ENCODE data around the gene DEDD.

DNA sequence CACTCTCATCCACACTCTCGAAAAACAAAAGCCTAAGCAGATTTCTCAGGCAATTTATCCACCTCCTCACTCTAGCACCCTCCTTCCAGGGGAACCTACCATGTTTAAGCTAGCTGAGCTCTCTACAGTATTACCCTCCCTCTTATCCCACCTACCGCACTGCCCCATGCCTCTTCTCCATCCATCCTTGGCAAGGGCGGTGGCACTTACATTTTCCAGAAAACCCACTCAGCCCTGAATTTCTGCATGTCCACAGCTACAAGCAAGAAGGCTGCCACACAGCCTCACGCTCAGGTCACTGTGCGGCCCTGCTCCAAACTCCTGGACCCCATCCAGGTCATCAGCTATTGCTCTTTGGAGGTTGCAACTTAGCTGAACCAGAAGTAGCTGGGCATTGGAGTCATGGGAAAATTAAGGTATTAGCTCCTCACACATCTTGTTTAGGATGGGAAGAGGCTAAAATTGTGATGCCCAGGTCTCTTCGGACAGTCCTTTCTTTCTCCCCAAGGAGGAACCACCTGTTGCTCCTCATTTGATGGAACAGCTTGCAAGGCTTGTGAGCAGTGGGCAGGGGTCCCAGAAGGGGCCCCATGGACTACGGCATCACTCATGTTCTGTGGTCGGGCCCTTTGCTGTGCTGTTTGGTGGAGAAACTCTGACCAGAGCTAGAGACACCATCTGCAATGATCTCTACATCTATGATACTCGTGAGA, 33.2 kb downstream of the DEDD start:
- TF ChIP-seq, protein P1, sequence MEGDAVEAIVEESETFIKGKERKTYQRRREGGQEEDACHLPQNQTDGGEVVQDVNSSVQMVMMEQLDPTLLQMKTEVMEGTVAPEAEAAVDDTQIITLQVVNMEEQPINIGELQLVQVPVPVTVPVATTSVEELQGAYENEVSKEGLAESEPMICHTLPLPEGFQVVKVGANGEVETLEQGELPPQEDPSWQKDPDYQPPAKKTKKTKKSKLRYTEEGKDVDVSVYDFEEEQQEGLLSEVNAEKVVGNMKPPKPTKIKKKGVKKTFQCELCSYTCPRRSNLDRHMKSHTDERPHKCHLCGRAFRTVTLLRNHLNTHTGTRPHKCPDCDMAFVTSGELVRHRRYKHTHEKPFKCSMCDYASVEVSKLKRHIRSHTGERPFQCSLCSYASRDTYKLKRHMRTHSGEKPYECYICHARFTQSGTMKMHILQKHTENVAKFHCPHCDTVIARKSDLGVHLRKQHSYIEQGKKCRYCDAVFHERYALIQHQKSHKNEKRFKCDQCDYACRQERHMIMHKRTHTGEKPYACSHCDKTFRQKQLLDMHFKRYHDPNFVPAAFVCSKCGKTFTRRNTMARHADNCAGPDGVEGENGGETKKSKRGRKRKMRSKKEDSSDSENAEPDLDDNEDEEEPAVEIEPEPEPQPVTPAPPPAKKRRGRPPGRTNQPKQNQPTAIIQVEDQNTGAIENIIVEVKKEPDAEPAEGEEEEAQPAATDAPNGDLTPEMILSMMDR (conservative IDR thresholded peaks at IDR 0.05): no peak
- no peak for TF ChIP-seq EZH2 (IDR thresholded peaks at IDR 0.05; ENCODE audit: low read depth)

All from PC-9 (cell line).